ENCODE results near the gene SORCS2.

The SORCS2 gene

GRCh38 chr4:7714176-7714575 is 521.8 kb downstream of the SORCS2 start:
- DNase-seq (ENCODE audit: low spot score): no peak

GRCh38 chr4:7714738-7715137 is 522.4 kb downstream of the SORCS2 start:
- DNase-seq (ENCODE audit: low spot score): no peak

- DNase-seq (ENCODE audit: low spot score): no peak
Observed at GRCh38 chr4:7715271-7716009, 523.1 kb downstream of the SORCS2 start.

GRCh38 chr4:7716010-7716721 is 523.8 kb downstream of the SORCS2 start:
- DNase-seq (ENCODE audit: low spot score): no peak

- no peak for DNase-seq (ENCODE audit: low spot score)
Observed at GRCh38 chr4:7717161-7717560, 524.8 kb downstream of the SORCS2 start.

GRCh38 chr4:7717946-7718490 is 525.7 kb downstream of the SORCS2 start:
- DNase-seq (ENCODE audit: low spot score): no peak

- peak; percentile 20 for DNase-seq (ENCODE audit: low spot score)
Observed at GRCh38 chr4:7719354-7720174, 527.2 kb downstream of the SORCS2 start.

GRCh38 chr4:7721984-7722551 is 529.7 kb downstream of the SORCS2 start:
- no peak for DNase-seq (ENCODE audit: low spot score)

GRCh38 chr4:7722766-7723387 is 530.5 kb downstream of the SORCS2 start:
- no peak for DNase-seq (ENCODE audit: low spot score)

GRCh38 chr4:7723625-7724024 is 531.3 kb downstream of the SORCS2 start:
- no peak for DNase-seq (ENCODE audit: low spot score)

GRCh38 chr4:7725951-7726350 is 533.6 kb downstream of the SORCS2 start:
- peak; percentile 27 for DNase-seq (ENCODE audit: low spot score)

- DNase-seq (ENCODE audit: low spot score): no peak
Observed at GRCh38 chr4:7726665-7727413, 534.5 kb downstream of the SORCS2 start.

- no peak for DNase-seq (ENCODE audit: low spot score)
Observed at GRCh38 chr4:7727749-7728148, 535.4 kb downstream of the SORCS2 start.

- no peak for DNase-seq (ENCODE audit: low spot score)
Observed at GRCh38 chr4:7731437-7731836, 539.1 kb downstream of the SORCS2 start.

- no peak for DNase-seq (ENCODE audit: low spot score)
Observed at GRCh38 chr4:7732263-7732662, 539.9 kb downstream of the SORCS2 start.

GRCh38 chr4:7733201-7733600 is 540.9 kb downstream of the SORCS2 start:
- DNase-seq (ENCODE audit: low spot score): no peak

GRCh38 chr4:7733801-7734650 is 541.7 kb downstream of the SORCS2 start:
- DNase-seq (ENCODE audit: low spot score): no peak

- DNase-seq (ENCODE audit: low spot score): no peak
Observed at GRCh38 chr4:7734651-7735260, 542.4 kb downstream of the SORCS2 start.

GRCh38 chr4:7735395-7735794 is 543.1 kb downstream of the SORCS2 start:
- DNase-seq (ENCODE audit: low spot score): no peak

GRCh38 chr4:7735961-7736360 is 543.6 kb downstream of the SORCS2 start:
- no peak for DNase-seq (ENCODE audit: low spot score)

Data from kidney tubule cell (primary cell).